GM18873 (cell line): ENCODE measurements around the gene HACD1.
"Not testable (repeated sequence)": the region's sequence is repeated elsewhere in the genome, so short reads cannot be mapped to it uniquely, and the experiment has no call there.

Experiments used
- ATAC-seq: cut with Tn5 transposase; IDR thresholded peaks from one replicate; pipeline ENCODE4 v1.9.1; 2021; ENCODE audit warnings: mild to moderate bottlenecking, moderate library complexity, moderate number of reproducible peaks; ENCODE audit not compliant: unreplicated experiment, low FRiP score

HACD1 gene

GRCh38 chr10:17587321-17587720, 29.9 kb downstream of the HACD1 start:
- ATAC-seq = not testable (repeated sequence)

- peak; percentile 57 for ATAC-seq
These were observed 30.3 kb downstream of the HACD1 start for GRCh38 chr10:17586821-17587234.

- ATAC-seq = peak; percentile 86
These were observed 32.2 kb downstream of the HACD1 start for GRCh38 chr10:17585016-17585415.

GRCh38 chr10:17580885-17581284, 36.3 kb downstream of the HACD1 start:
- no peak for ATAC-seq

- ATAC-seq = no peak
These were observed 38.6 kb downstream of the HACD1 start for GRCh38 chr10:17578603-17579002.

DNA sequence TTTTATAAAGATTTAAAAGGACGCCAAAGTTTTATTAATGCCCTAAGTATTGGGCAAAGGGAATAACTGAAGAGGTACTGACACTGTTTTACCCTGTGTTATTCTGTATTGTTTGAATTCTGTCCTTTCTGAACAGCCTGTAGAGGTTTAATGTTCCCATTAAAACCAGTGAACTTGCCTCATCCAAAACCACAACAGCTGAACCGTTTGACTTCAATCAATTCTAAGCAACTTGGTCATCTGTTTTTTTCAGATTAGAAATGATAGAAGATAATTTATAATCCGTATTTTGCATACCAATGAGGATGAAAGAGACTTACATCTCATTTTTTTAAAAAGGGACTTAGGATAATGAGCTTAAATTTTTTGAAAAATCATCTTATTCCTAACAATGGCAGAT, 40.4 kb downstream of the HACD1 start:
- ATAC-seq = no peak

DNA sequence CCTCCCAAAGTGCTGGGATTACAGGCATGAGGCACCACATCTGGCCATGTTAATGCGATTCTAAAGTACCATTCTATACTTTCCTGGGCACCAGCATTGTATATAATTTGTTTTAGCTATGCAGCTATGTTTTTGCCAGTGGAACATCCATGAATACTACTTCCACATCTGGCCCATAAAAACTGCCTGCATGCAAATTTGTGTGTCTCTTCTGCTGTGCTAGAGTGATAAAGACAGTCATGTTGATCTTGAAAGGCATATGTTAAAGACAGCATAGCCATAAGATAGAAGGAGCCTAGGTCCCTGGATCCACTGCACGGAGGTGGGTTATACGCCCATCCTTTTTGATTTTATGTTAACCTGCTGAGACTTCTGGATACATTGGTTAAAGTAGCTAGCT, 52.3 kb downstream of the HACD1 start:
- ATAC-seq = no peak

- no peak for ATAC-seq
These were observed 53.7 kb downstream of the HACD1 start for GRCh38 chr10:17563452-17563851.

DNA sequence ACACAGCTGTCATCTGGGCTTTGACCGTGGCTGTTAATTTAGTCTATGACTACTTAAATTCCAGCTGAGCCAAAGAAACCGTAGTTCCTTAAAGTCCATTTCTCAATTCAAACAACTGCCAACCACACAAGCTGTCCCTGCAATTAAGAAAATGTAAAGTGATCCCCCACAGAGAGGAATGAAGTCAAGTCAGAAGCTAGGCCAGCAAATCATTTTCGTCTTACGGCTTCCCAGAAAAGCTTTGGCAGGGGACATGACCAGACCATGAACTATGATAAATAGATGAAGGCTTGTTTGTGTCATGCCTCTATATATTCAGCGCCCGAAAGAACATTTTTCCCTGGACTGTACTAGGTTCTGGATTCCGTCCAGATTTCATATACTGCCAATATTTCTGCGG, 54.6 kb downstream of the HACD1 start:
- ATAC-seq = no peak

- no peak for ATAC-seq
These were observed 56.1 kb downstream of the HACD1 start for GRCh38 chr10:17561111-17561510.

DNA sequence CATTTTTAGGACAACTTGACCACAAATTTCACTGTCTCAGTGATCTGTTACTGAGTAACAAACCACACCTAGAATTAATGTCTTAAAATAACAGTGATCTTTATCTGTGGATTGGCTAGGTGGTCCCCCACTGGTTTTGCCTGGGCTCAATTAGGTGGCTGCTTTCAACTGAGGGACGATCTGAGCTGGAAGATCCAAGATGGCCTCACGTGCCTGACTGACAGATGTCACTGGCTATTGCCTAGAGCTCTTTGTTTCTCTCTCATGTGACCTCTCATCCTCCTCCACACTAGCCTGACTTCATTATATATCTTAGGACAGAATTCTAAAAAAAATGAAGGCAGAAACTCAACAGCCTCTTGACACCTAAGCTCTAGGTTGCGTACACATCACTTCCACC, 59.7 kb downstream of the HACD1 start:
- no peak for ATAC-seq

DNA sequence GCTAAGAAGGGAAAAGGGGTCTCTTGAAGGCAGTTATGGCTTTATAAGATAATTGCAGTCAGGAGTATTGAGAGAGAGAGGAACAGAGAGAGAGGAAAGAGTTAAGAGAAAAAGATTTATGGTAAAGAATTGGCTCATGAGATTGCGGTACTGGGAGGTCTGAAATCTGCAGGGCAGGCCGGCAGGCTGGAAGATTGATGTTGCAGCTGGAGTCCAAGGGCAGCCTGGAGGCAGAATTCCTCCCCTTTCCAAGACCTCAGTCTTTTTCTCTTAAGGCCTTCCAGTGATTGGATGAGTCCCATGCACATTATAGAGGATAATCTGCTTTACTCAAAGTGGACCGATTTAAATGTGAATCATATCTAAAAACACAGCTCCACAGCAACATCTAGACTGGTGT, 68.4 kb downstream of the HACD1 start:
- no peak for ATAC-seq

GRCh38 chr10:17548162-17548561, 69.0 kb downstream of the HACD1 start:
- ATAC-seq = no peak

GRCh38 chr10:17547060-17547459, 70.1 kb downstream of the HACD1 start:
- ATAC-seq = no peak

- no peak for ATAC-seq
These were observed 72.7 kb downstream of the HACD1 start for GRCh38 chr10:17544465-17544864.
